ENCODE measurements around the gene SGCB.
"Not testable (repeated sequence)": the region's sequence is repeated elsewhere in the genome, so short reads cannot be mapped to it uniquely, and the experiment has no call there.

SGCB gene

GRCh38 chr4:52038103-52038912, at the start of gene SGCB:
SGCB (minus strand) TSS chr4:52038299; CDS start chr4:52038259, 40 bp downstream.
- Histone ChIP-seq H3K4me1 (ENCODE audit: control insufficient read depth in 1 of 2, insufficient read depth in 1 of 2, low read depth in 1 of 2, low read length in 1 of 2) (no peaks in the 10 kb centered on the region), H3K27me3 (peaks cover 96% of the 10 kb centered on the region), H3K9me3 (no peaks in the 10 kb centered on the region), H3K27ac (no peak within 1 kb of the TSS), H3K4me3 (ENCODE audit: low read depth in 1 of 2, low read length in 1 of 2) (no peak within 1 kb of the TSS), H3K36me3 (no peaks in the 10 kb centered on the region)
- no peak for TF ChIP-seq CTCF (IDR thresholded peaks at IDR 0.05)

- not testable (repeated sequence) for H3K27me3 ChIP-seq; H3K4me3 ChIP-seq (ENCODE audit: low read depth in 1 of 2, low read length in 1 of 2); H3K4me1 ChIP-seq (ENCODE audit: control insufficient read depth in 1 of 2, insufficient read depth in 1 of 2, low read depth in 1 of 2, low read length in 1 of 2); H3K27ac ChIP-seq; H3K9me3 ChIP-seq; H3K36me3 ChIP-seq
Observed at GRCh38 chr4:52086425-52086824, 48.3 kb upstream of the SGCB start.

GRCh38 chr4:52081216-52081615, 43.1 kb upstream of the SGCB start:
- Histone ChIP-seq H3K4me3 (ENCODE audit: low read depth in 1 of 2, low read length in 1 of 2) (no peak overlapping the region), H3K9me3 (no peaks in the 10 kb centered on the region), H3K27ac (no peak overlapping the region), H3K27me3 (peaks cover 15% of the 10 kb centered on the region), H3K36me3 (no peaks in the 10 kb centered on the region), H3K4me1 (ENCODE audit: control insufficient read depth in 1 of 2, insufficient read depth in 1 of 2, low read depth in 1 of 2, low read length in 1 of 2) (no peaks in the 10 kb centered on the region)
- no peak for TF ChIP-seq CTCF (IDR thresholded peaks at IDR 0.05)

- Histone ChIP-seq H3K4me1 (ENCODE audit: control insufficient read depth in 1 of 2, insufficient read depth in 1 of 2, low read depth in 1 of 2, low read length in 1 of 2) (no peaks in the 10 kb centered on the region), H3K9me3 (no peaks in the 10 kb centered on the region), H3K36me3 (no peaks in the 10 kb centered on the region), H3K4me3 (ENCODE audit: low read depth in 1 of 2, low read length in 1 of 2) (no peak overlapping the region), H3K27ac (no peak overlapping the region), H3K27me3 (peaks cover 22% of the 10 kb centered on the region)
- no peak for TF ChIP-seq CTCF (IDR thresholded peaks at IDR 0.05)
Observed at GRCh38 chr4:52079659-52080058, 41.6 kb upstream of the SGCB start.

GRCh38 chr4:52076731-52077130, 38.6 kb upstream of the SGCB start:
- H3K27ac ChIP-seq = no peak overlapping the region
- H3K4me1 ChIP-seq (ENCODE audit: control insufficient read depth in 1 of 2, insufficient read depth in 1 of 2, low read depth in 1 of 2, low read length in 1 of 2) = no peaks in the 10 kb centered on the region
- no peaks in the 10 kb centered on the region for H3K36me3 ChIP-seq
- H3K4me3 ChIP-seq (ENCODE audit: low read depth in 1 of 2, low read length in 1 of 2) = no peak overlapping the region
- no peak for TF ChIP-seq CTCF (IDR thresholded peaks at IDR 0.05)
- peaks cover 22% of the 10 kb centered on the region for H3K27me3 ChIP-seq
- no peaks in the 10 kb centered on the region for H3K9me3 ChIP-seq

- Histone ChIP-seq H3K36me3 (no peaks in the 10 kb centered on the region), H3K27me3 (peaks cover 15% of the 10 kb centered on the region), H3K4me1 (ENCODE audit: control insufficient read depth in 1 of 2, insufficient read depth in 1 of 2, low read depth in 1 of 2, low read length in 1 of 2) (no peaks in the 10 kb centered on the region), H3K27ac (no peak overlapping the region), H3K9me3 (no peaks in the 10 kb centered on the region), H3K4me3 (ENCODE audit: low read depth in 1 of 2, low read length in 1 of 2) (no peak overlapping the region)
- no peak for TF ChIP-seq CTCF (IDR thresholded peaks at IDR 0.05)
Observed at GRCh38 chr4:52071791-52072546, 33.9 kb upstream of the SGCB start.
